ENCODE results near the gene RBMS2. TPM values are rescaled to one million over a fixed set of nuclear protein-coding genes. Genes with fewer than 3 reads are reported as not detected.

Gene RBMS2
- total RNA-seq, result 1 to 10 TPM; 4.5 to 6.0 TPM

GRCh38 chr12:56521590-56522371, at the start of gene RBMS2:
Gene RBMS2 (plus strand): TSS chr12:56521820. CDS start chr12:56522024, 204 bp downstream.
- no peaks in the 10 kb centered on the region for H3K9me3 Mint-ChIP-seq
- H3K27me3 Mint-ChIP-seq, result no peaks in the 10 kb centered on the region
- peak; percentile 58 for DNase-seq
- peaks cover 35% of the 10 kb centered on the region for H3K4me1 Mint-ChIP-seq
- H3K4me3 Mint-ChIP-seq, result peak within 1 kb of the TSS; percentile 87
- ChIA-PET CTCF (interaction anchor here (0.6 to 1.6 kb wide), 8 partner anchors 10 to 487 kb away, joined by 3 to 6 read pairs (median 4); no protein-coding TSS in a partner anchor), POLR2A (interaction anchor here (0.6 to 0.7 kb wide), 3 partner anchors 14 to 73 kb away, joined by 3 to 5 read pairs (median 3); no protein-coding TSS in a partner anchor)
- H3K36me3 Mint-ChIP-seq (ENCODE audit: low read depth), result no peaks in the 10 kb centered on the region
- peak within 1 kb of the TSS; percentile 89 for H3K27ac Mint-ChIP-seq

GRCh38 chr12:56474389-56474788, 47.2 kb upstream of the RBMS2 start:
- no peaks in the 10 kb centered on the region for H3K9me3 Mint-ChIP-seq
- ChIA-PET CTCF (interaction anchor here (2.5 kb wide), 1 partner anchor 10 kb away, joined by 14 read pairs; no protein-coding TSS in a partner anchor), POLR2A (interaction anchor here (0.7 kb wide), 1 partner anchor 115 kb away, joined by 3 read pairs; the partner anchor contains the start of gene STAT2)
- H3K36me3 Mint-ChIP-seq (ENCODE audit: low read depth), result peaks cover 8% of the 10 kb centered on the region
- H3K4me3 Mint-ChIP-seq, result no peak overlapping the region
- H3K27me3 Mint-ChIP-seq, result no peaks in the 10 kb centered on the region
- peaks cover 17% of the 10 kb centered on the region for H3K4me1 Mint-ChIP-seq
- no peak overlapping the region for H3K27ac Mint-ChIP-seq
- no peak for DNase-seq

- H3K9me3 Mint-ChIP-seq, result no peaks in the 10 kb centered on the region
- CTCF ChIA-PET, result interaction anchor here (0.6 kb wide), 2 partner anchors 62 to 1269 kb away, joined by 3 to 4 read pairs; partner anchors contain the start of gene TSPAN31
- no peak overlapping the region for H3K4me3 Mint-ChIP-seq
- no peak for DNase-seq
- POLR2A ChIA-PET, result no interaction called here
- H3K27me3 Mint-ChIP-seq, result no peaks in the 10 kb centered on the region
- no peak overlapping the region for H3K27ac Mint-ChIP-seq
- H3K4me1 Mint-ChIP-seq, result peaks cover 10% of the 10 kb centered on the region
- H3K36me3 Mint-ChIP-seq (ENCODE audit: low read depth), result peaks cover 5% of the 10 kb centered on the region
These were observed 45.5 kb upstream of the RBMS2 start for GRCh38 chr12:56476143-56476542.

- peaks cover 5% of the 10 kb centered on the region for H3K36me3 Mint-ChIP-seq (ENCODE audit: low read depth)
- no peaks in the 10 kb centered on the region for H3K9me3 Mint-ChIP-seq
- no peak overlapping the region for H3K27ac Mint-ChIP-seq
These were observed 44.6 kb upstream of the RBMS2 start for GRCh38 chr12:56476972-56477432.

GRCh38 chr12:56477521-56478225, 43.9 kb upstream of the RBMS2 start:
- Mint-ChIP-seq H3K27me3 (no peaks in the 10 kb centered on the region), H3K27ac (no peak overlapping the region), H3K9me3 (no peaks in the 10 kb centered on the region), H3K4me1 (peaks cover 4% of the 10 kb centered on the region), H3K36me3 (ENCODE audit: low read depth) (peaks cover 5% of the 10 kb centered on the region), H3K4me3 (no peak overlapping the region)
- DNase-seq, result no peak
- ChIA-PET POLR2A (no interaction called here), CTCF (interaction anchor here (1.1 kb wide), 1 partner anchor 288 kb away, joined by 3 read pairs; the partner anchor contains the start of gene SMARCC2)

More at GRCh38 chr12:56476972-56477432, 44.6 kb upstream of the RBMS2 start:
- CTCF ChIA-PET, result no interaction called here
- POLR2A ChIA-PET, result no interaction called here
- peaks cover 5% of the 10 kb centered on the region for H3K4me1 Mint-ChIP-seq
- H3K27me3 Mint-ChIP-seq, result no peaks in the 10 kb centered on the region
- no peak for DNase-seq
- no peak overlapping the region for H3K4me3 Mint-ChIP-seq

GRCh38 chr12:56479625-56480024, 42.0 kb upstream of the RBMS2 start:
- H3K27ac Mint-ChIP-seq, result no peak overlapping the region
- no peak overlapping the region for H3K4me3 Mint-ChIP-seq
- CTCF ChIA-PET, result interaction anchor here (1.3 to 1.9 kb wide), 2 partner anchors 8 to 10 kb away, joined by 5 to 6 read pairs; no protein-coding TSS in a partner anchor
- DNase-seq, result no peak
- no peaks in the 10 kb centered on the region for H3K27me3 Mint-ChIP-seq
- peaks cover 3% of the 10 kb centered on the region for H3K36me3 Mint-ChIP-seq (ENCODE audit: low read depth)
- H3K9me3 Mint-ChIP-seq, result no peaks in the 10 kb centered on the region
- H3K4me1 Mint-ChIP-seq, result no peaks in the 10 kb centered on the region
- POLR2A ChIA-PET, result no interaction called here

- CTCF ChIA-PET, result interaction anchor here (1.2 kb wide), 1 partner anchor 15 kb away, joined by 5 read pairs; no protein-coding TSS in a partner anchor
- POLR2A ChIA-PET, result no interaction called here
- H3K4me1 Mint-ChIP-seq, result peaks cover 17% of the 10 kb centered on the region
- peaks cover 30% of the 10 kb centered on the region for H3K27me3 Mint-ChIP-seq
- DNase-seq, result no peak
- no peaks in the 10 kb centered on the region for H3K9me3 Mint-ChIP-seq
- H3K36me3 Mint-ChIP-seq (ENCODE audit: low read depth), result peaks cover 5% of the 10 kb centered on the region
- H3K27ac Mint-ChIP-seq, result no peak overlapping the region
- H3K4me3 Mint-ChIP-seq, result no peak overlapping the region
These were observed 37.1 kb upstream of the RBMS2 start for GRCh38 chr12:56484566-56484965.

- Mint-ChIP-seq H3K4me3 (no peak overlapping the region), H3K36me3 (ENCODE audit: low read depth) (peaks cover 5% of the 10 kb centered on the region), H3K27ac (no peak overlapping the region), H3K27me3 (peaks cover 48% of the 10 kb centered on the region), H3K4me1 (peaks cover 17% of the 10 kb centered on the region), H3K9me3 (no peaks in the 10 kb centered on the region)
- ChIA-PET CTCF (interaction anchor here (0.6 to 1.1 kb wide), 2 partner anchors 22 to 28 kb away, joined by 3 to 5 read pairs; no protein-coding TSS in a partner anchor), POLR2A (no interaction called here)
- DNase-seq, result no peak
These were observed 34.9 kb upstream of the RBMS2 start for GRCh38 chr12:56486694-56487093.

GRCh38 chr12:56487448-56488040, 34.1 kb upstream of the RBMS2 start:
- peaks cover 17% of the 10 kb centered on the region for H3K4me1 Mint-ChIP-seq
- peaks cover 5% of the 10 kb centered on the region for H3K36me3 Mint-ChIP-seq (ENCODE audit: low read depth)
- POLR2A ChIA-PET, result no interaction called here
- DNase-seq, result peak; percentile 28
- H3K27ac Mint-ChIP-seq, result peak overlapping the region; percentile 78
- CTCF ChIA-PET, result interaction anchor here (1.0 to 1.3 kb wide), 2 partner anchors 18 to 27 kb away, joined by 3 read pairs; no protein-coding TSS in a partner anchor
- peak overlapping the region; percentile 73 for H3K4me3 Mint-ChIP-seq
- no peaks in the 10 kb centered on the region for H3K9me3 Mint-ChIP-seq
- H3K27me3 Mint-ChIP-seq, result peaks cover 50% of the 10 kb centered on the region

- H3K27ac Mint-ChIP-seq, result peak within 1 kb of the TSS; percentile 78
- POLR2A ChIA-PET, result no interaction called here
- peak within 1 kb of the TSS; percentile 73 for H3K4me3 Mint-ChIP-seq
- peaks cover 5% of the 10 kb centered on the region for H3K36me3 Mint-ChIP-seq (ENCODE audit: low read depth)
- peaks cover 17% of the 10 kb centered on the region for H3K4me1 Mint-ChIP-seq
- peaks cover 53% of the 10 kb centered on the region for H3K27me3 Mint-ChIP-seq
- peak; percentile 79 for DNase-seq
- H3K9me3 Mint-ChIP-seq, result no peaks in the 10 kb centered on the region
- CTCF ChIA-PET, result interaction anchor here (0.7 to 1.3 kb wide), 6 partner anchors 13 to 376 kb away, joined by 3 read pairs; no protein-coding TSS in a partner anchor
These were observed 33.3 kb upstream of the RBMS2 start, which contains the start of gene GLS2 for GRCh38 chr12:56488041-56488955. Gene GLS2 (minus strand): TSS chr12:56488161. CDS start chr12:56488118, 43 bp downstream.

- H3K4me3 Mint-ChIP-seq, result no peak overlapping the region
- H3K36me3 Mint-ChIP-seq (ENCODE audit: low read depth), result peaks cover 5% of the 10 kb centered on the region
- ChIA-PET CTCF (interaction anchor here (0.9 to 1.3 kb wide), 3 partner anchors 21 to 300 kb away, joined by 3 read pairs; no protein-coding TSS in a partner anchor), POLR2A (no interaction called here)
- peaks cover 17% of the 10 kb centered on the region for H3K4me1 Mint-ChIP-seq
- peaks cover 53% of the 10 kb centered on the region for H3K27me3 Mint-ChIP-seq
- DNase-seq, result no peak
- no peaks in the 10 kb centered on the region for H3K9me3 Mint-ChIP-seq
- H3K27ac Mint-ChIP-seq, result no peak overlapping the region
These were observed 31.3 kb upstream of the RBMS2 start for GRCh38 chr12:56490360-56490759.

Data from activated CD4-positive, alpha-beta T cell treated with anti-CD3 and anti-CD28 coated beads, Interleukin-2, amount 10 ng/mL, durations not matched to agents 7 days and 5 days (primary cell).